OCI-LY7 (cell line): ENCODE results near the gene PARD3.

Experiments
- EZH2phosphoT487 ChIP-seq: fragments of 200-600 bp; sonication (generic); IDR thresholded peaks from 2 replicates; pipeline ENCODE4 v1.6.1; 2018; ENCODE audit warnings: low read depth, borderline replicate concordance, mild to moderate bottlenecking, mixed run types, antibody characterized with exemption, low read length, moderate library complexity, mixed read lengths
- TF ChIP-seq, protein P1 (sequence below): fragments of 200-600 bp; sonication (generic); conservative IDR thresholded peaks from 2 replicates; pipeline ENCODE4 v1.5.1; 2014; ENCODE audit warnings: mild to moderate bottlenecking, antibody characterized with exemption, low read length, moderate library complexity, mixed read lengths

DNA sequence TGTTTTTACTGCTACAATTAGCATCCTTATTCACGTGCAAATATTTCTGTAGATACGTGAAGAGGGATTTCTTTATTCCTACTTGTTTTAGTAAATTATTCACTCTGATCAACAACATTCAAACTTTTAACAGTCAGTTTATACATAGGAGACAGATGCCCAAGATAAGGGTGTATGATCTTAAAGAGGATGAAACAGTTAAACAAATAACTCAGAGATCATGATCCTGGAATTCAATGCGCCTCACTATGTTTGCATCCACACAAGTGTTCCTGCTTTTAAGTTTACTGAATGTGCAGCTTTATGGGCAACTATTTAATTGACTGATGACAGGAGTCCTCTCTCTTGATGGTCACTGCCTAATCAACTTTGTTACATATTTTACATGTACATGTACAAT, 394.8 kb downstream of the PARD3 start:
- TF ChIP-seq, protein P1, sequence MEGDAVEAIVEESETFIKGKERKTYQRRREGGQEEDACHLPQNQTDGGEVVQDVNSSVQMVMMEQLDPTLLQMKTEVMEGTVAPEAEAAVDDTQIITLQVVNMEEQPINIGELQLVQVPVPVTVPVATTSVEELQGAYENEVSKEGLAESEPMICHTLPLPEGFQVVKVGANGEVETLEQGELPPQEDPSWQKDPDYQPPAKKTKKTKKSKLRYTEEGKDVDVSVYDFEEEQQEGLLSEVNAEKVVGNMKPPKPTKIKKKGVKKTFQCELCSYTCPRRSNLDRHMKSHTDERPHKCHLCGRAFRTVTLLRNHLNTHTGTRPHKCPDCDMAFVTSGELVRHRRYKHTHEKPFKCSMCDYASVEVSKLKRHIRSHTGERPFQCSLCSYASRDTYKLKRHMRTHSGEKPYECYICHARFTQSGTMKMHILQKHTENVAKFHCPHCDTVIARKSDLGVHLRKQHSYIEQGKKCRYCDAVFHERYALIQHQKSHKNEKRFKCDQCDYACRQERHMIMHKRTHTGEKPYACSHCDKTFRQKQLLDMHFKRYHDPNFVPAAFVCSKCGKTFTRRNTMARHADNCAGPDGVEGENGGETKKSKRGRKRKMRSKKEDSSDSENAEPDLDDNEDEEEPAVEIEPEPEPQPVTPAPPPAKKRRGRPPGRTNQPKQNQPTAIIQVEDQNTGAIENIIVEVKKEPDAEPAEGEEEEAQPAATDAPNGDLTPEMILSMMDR, result no peak
- TF ChIP-seq EZH2phosphoT487, result no peak
